Lung microvascular endothelial cell (primary cell): ENCODE data around the gene AIFM1. TPM values are rescaled to one million over a fixed set of nuclear protein-coding genes. Genes with fewer than 3 reads are reported as not detected.

Experiments
- DNase-seq, 2 donors: peaks; one replicate each; pipeline versions ENCODE4 v3.0.0 to v3.0.0-alpha.2; 2010; ENCODE audit warnings: low read depth in 2 of 2
- total RNA-seq: library from RNA; depleted of rRNA; stranded (reverse); fragments of >200 nt; gene quantifications from 2 replicates; pipeline ENCODE4 v1.2.1, GENCODE V29; 2014

The AIFM1 gene
- total RNA-seq, 1 donor from 2014 or later, result 8.7 TPM

- no peak for DNase-seq
Observed at GRCh38 chrX:130093271-130093670, 72.4 kb downstream of the AIFM1 start.

GRCh38 chrX:130091980-130092522 is 73.6 kb downstream of the AIFM1 start:
- peak in 1 of 2 donors; percentile 72 for DNase-seq

- DNase-seq, result no peak
Observed at GRCh38 chrX:130090364-130090763, 75.3 kb downstream of the AIFM1 start.

- DNase-seq, result no peak
Observed at GRCh38 chrX:130086447-130087206, 79.0 kb downstream of the AIFM1 start.

- peak; percentile 92 to 94 for DNase-seq
Observed at GRCh38 chrX:130085551-130086446, 79.8 kb downstream of the AIFM1 start.

GRCh38 chrX:130084631-130085237 is 80.9 kb downstream of the AIFM1 start:
- DNase-seq, result no peak

GRCh38 chrX:130083656-130084382 is 81.8 kb downstream of the AIFM1 start:
- no peak for DNase-seq

- no peak for DNase-seq
Observed at GRCh38 chrX:130083107-130083490, 82.5 kb downstream of the AIFM1 start.

GRCh38 chrX:130082244-130083106 is 83.2 kb downstream of the AIFM1 start:
- peak; percentile 45 to 47 for DNase-seq

GRCh38 chrX:130081421-130082045 is 84.1 kb downstream of the AIFM1 start:
- no peak for DNase-seq

GRCh38 chrX:130080791-130081367 is 84.8 kb downstream of the AIFM1 start:
- DNase-seq, result no peak

GRCh38 chrX:130079824-130080406 is 85.7 kb downstream of the AIFM1 start:
- DNase-seq, result peak; percentile 70 to 83

Other genes with a start within 250 kb of the AIFM1 start
- 1.7 and 2.0 TPM in 2 replicates for gene BCORL1, start 183.2 kb downstream of the AIFM1 start, total RNA-seq
- 9.7 and 10.2 TPM in 2 replicates for gene ELF4, start 55.3 kb downstream of the AIFM1 start, total RNA-seq
- 0.40 and 0.44 TPM in 2 replicates for gene RAB33A, start 6.1 kb upstream of the AIFM1 start, total RNA-seq
- gene ZNF280C, start 103.1 kb upstream of the AIFM1 start, total RNA-seq, result 1.5 and 1.6 TPM in 2 replicates
- 5.9 and 6.9 TPM in 2 replicates for gene SLC25A14, start 174.1 kb upstream of the AIFM1 start, total RNA-seq
- not detected in 2 replicates for gene GPR119, start 219.8 kb upstream of the AIFM1 start, total RNA-seq
- gene RBMX2, start 236.1 kb upstream of the AIFM1 start, total RNA-seq, result 19.6 and 20.5 TPM in 2 replicates